B cell (primary cell): ENCODE results near the gene PC. TPM values are rescaled to one million over a fixed set of nuclear protein-coding genes. Genes with fewer than 3 reads are reported as not detected.

Experiments
- ATAC-seq: fragments of 200-7000 bp; cut with Tn5 transposase; one replicate; pipeline ENCODE4 v1.10.0; 2021; ENCODE audit warnings: low read depth, mild to moderate bottlenecking, moderate number of reproducible peaks, moderate library complexity
- CTCF ChIA-PET: fragments of 350-600 bp; sonication (Branson Sonifier 250); formaldehyde crosslinking; loops from one replicate; lab custom pipeline; 2021; ENCODE audit warnings: antibody characterized with exemption, inconsistent platforms; lab: Charles Lee
- POLR2A ChIA-PET: fragments of 350-600 bp; sonication (Branson Sonifier 250); formaldehyde crosslinking; loops from one replicate; lab custom pipeline; 2021; ENCODE audit warnings: antibody characterized with exemption; lab: Charles Lee
- DNase-seq: peaks from one replicate; pipeline ENCODE4 v3.0.0; 2013
- H2AFZ ChIP-seq: 2 replicates; pipeline ENCODE4 v1.6.1; 2012; ENCODE audit warnings: mild to moderate bottlenecking, low read depth, low read length; ENCODE audit not compliant: insufficient read depth, poor library complexity, severe bottlenecking
- H3K27ac ChIP-seq, 2 donors: 1 replicate in 1 of 2; 2 replicates in 1 of 2; pipeline ENCODE4 v1.5.1; 2012 to 2013; ENCODE audit warnings: low read length in 2 of 2, mild to moderate bottlenecking in 2 of 2, moderate library complexity in 1 of 2
- H3K27me3 ChIP-seq, 4 experiments: fragments of 200-600 bp in 1 of 4; sonication (generic) in 1 of 4; replicated peaks in 1 of 4; 1 replicate in 2 of 4; 2 replicates in 2 of 4; pipeline versions ENCODE4 v1.6.1 to v1.7.0; 2013 to 2016; ENCODE audit warnings: low read length in 3 of 4, mild to moderate bottlenecking in 2 of 4, mixed read lengths in 1 of 4, moderate library complexity in 1 of 4; ENCODE audit not compliant: insufficient read depth in 4 of 4, control insufficient read depth in 3 of 4; ENCODE audit errors: control extremely low read depth in 1 of 4
- H3K36me3 ChIP-seq, 2 experiments: replicated peaks in 1 of 2; 1 replicate in 1 of 2; 2 replicates in 1 of 2; pipeline versions ENCODE4 v1.6.1 to v1.7.1; 2013; ENCODE audit warnings: low read length in 1 of 2; ENCODE audit not compliant: insufficient read depth in 2 of 2, control insufficient read depth in 1 of 2; ENCODE audit errors: control extremely low read depth in 1 of 2, extremely low read depth in 1 of 2
- H3K4me1 ChIP-seq, 2 donors: fragments of 200-600 bp in 1 of 2; sonication (generic) in 1 of 2; 1 replicate in 1 of 2; 2 replicates in 1 of 2; pipeline versions ENCODE4 v1.5.1 to v1.6.1; 2013 to 2017; ENCODE audit warnings: low read length in 2 of 2; ENCODE audit not compliant: control insufficient read depth in 2 of 2, insufficient read depth in 2 of 2
- H3K4me2 ChIP-seq: replicated peaks from 2 replicates; pipeline ENCODE3; 2012; ENCODE audit warnings: mild to moderate bottlenecking, low read depth, low read length; ENCODE audit not compliant: poor library complexity, severe bottlenecking
- H3K4me3 ChIP-seq, 5 experiments: fragments of 200-600 bp in 1 of 5; sonication (generic) in 1 of 5; 1 replicate in 3 of 5; 2 replicates in 2 of 5; pipeline versions ENCODE4 v1.5.1 to v1.7.0; 2011 to 2016; ENCODE audit warnings: low read length in 4 of 5, mild to moderate bottlenecking in 4 of 5, low read depth in 2 of 5, control low read depth in 1 of 5, moderate library complexity in 1 of 5; ENCODE audit not compliant: insufficient read depth in 1 of 5; ENCODE audit errors: control extremely low read depth in 1 of 5, extremely low read depth in 1 of 5
- H3K79me2 ChIP-seq: fragments of 200-600 bp; sonication (generic); one replicate; pipeline ENCODE4 v1.6.0; 2016; ENCODE audit warnings: low read length; ENCODE audit not compliant: control insufficient read depth, insufficient read depth
- H3K9ac ChIP-seq: fragments of 200-600 bp; sonication (generic); 2 replicates; pipeline ENCODE4 v1.6.1; 2017; ENCODE audit warnings: mild to moderate bottlenecking, low read length, moderate library complexity
- H3K9me3 ChIP-seq, 3 donors: one replicate each; pipeline versions ENCODE4 v1.6.1 to v1.7.1; 2013; ENCODE audit warnings: low read length in 2 of 3; ENCODE audit not compliant: control insufficient read depth in 2 of 3, insufficient read depth in 1 of 3; ENCODE audit errors: control extremely low read depth in 1 of 3
- H4K20me1 ChIP-seq: 2 replicates; pipeline ENCODE4 v1.6.0; 2012; ENCODE audit warnings: mild to moderate bottlenecking, low read length; ENCODE audit not compliant: insufficient read depth, control insufficient read depth, poor library complexity, severe bottlenecking
- H3K27ac Mint-ChIP-seq: one replicate; pipeline ENCODE4 v1.8.0; 2021; ENCODE audit warnings: mixed read lengths
- H3K27me3 Mint-ChIP-seq: one replicate; pipeline ENCODE4 v1.8.0; 2021; ENCODE audit warnings: mixed read lengths
- H3K4me1 Mint-ChIP-seq: one replicate; pipeline ENCODE4 v1.8.0; 2021; ENCODE audit warnings: mixed read lengths
- H3K4me3 Mint-ChIP-seq: one replicate; pipeline ENCODE4 v1.8.0; 2021; ENCODE audit warnings: mixed read lengths
- H3K9me3 Mint-ChIP-seq: one replicate; pipeline ENCODE4 v1.8.0; 2022; ENCODE audit warnings: mixed read lengths; ENCODE audit not compliant: insufficient read depth
- EZH2 ChIP-seq: IDR thresholded peaks from 2 replicates; pipeline ENCODE4 v1.6.1; 2012; ENCODE audit warnings: borderline replicate concordance, low read depth, mild to moderate bottlenecking, moderate library complexity, low read length; ENCODE audit not compliant: insufficient read depth, poor library complexity, severe bottlenecking
- WGBS: methylation state at CpG from one replicate; pipeline ENCODE4 v1.1.5; 2013; ENCODE audit warnings: missing lambda C conversion rate; ENCODE audit not compliant: insufficient coverage; 5-methylcytosine and 5-hydroxymethylcytosine counted together
- intact Hi-C: fragments of 100-400 bp; cut with micrococcal nuclease; formaldehyde crosslinking; loops from one replicate; pipeline ENCODE4 v1.10.0; 2022
- polyA plus RNA-seq: library from polyadenylated mRNA; depleted of rRNA; stranded (reverse); fragments of >200 nt; gene quantifications from 2 replicates; pipeline ENCODE4 v1.2.3, GENCODE V29; 2012
- total RNA-seq, 2 donors: library from RNA; stranded (reverse); fragments of 120-200 nt in 1 of 2; gene quantifications; 1 replicate in 1 of 2; 2 replicates in 1 of 2; pipeline versions ENCODE4 v1.2.3 to v1.2.4, GENCODE V29; 2013 to 2022
- TF ChIP-seq, protein P1 (sequence below): fragments of 200-600 bp; IDR thresholded peaks from one replicate; pipeline ENCODE4 v1.8.0; 2022; ENCODE audit warnings: antibody characterized with exemption, mild to moderate bottlenecking

The PC gene
- total and polyA plus RNA-seq, 2 donors (not counting 1 experiment from before 2014, with no cell fraction given): 1.5 to 4.4 TPM

- Histone ChIP-seq H3K4me3 (no peak overlapping the region), H4K20me1 (no peaks in the 10 kb centered on the region), H3K27me3 (peaks cover 0 to 7% (median 3%) of the 10 kb centered on the region in 4 experiments), H3K4me2 (no peak overlapping the region), H3K27ac (no peak overlapping the region), H3K9ac (no peak overlapping the region), H3K4me1 (no peaks in the 10 kb centered on the region), H3K79me2 (no peaks in the 10 kb centered on the region), H3K9me3 (peaks cover 0 to 10% (median 2%) of the 10 kb centered on the region in 3 donors), H3K36me3 (no peaks in the 10 kb centered on the region), H2AFZ (no peak overlapping the region)
- ATAC-seq (no peak), DNase-seq (no peak)
- intact Hi-C loops: no loop called here
- WGBS: no CpG with 5 or more reads among the region's 2 CpGs
- CTCF ChIA-PET: no interaction called here
- H3K9me3 Mint-ChIP-seq: no peaks in the 10 kb centered on the region
- H3K27ac Mint-ChIP-seq: no peak overlapping the region
- H3K4me1 Mint-ChIP-seq: no peaks in the 10 kb centered on the region
- H3K4me3 Mint-ChIP-seq: no peak overlapping the region
- TF ChIP-seq EZH2: no peak
- TF ChIP-seq, protein P1, sequence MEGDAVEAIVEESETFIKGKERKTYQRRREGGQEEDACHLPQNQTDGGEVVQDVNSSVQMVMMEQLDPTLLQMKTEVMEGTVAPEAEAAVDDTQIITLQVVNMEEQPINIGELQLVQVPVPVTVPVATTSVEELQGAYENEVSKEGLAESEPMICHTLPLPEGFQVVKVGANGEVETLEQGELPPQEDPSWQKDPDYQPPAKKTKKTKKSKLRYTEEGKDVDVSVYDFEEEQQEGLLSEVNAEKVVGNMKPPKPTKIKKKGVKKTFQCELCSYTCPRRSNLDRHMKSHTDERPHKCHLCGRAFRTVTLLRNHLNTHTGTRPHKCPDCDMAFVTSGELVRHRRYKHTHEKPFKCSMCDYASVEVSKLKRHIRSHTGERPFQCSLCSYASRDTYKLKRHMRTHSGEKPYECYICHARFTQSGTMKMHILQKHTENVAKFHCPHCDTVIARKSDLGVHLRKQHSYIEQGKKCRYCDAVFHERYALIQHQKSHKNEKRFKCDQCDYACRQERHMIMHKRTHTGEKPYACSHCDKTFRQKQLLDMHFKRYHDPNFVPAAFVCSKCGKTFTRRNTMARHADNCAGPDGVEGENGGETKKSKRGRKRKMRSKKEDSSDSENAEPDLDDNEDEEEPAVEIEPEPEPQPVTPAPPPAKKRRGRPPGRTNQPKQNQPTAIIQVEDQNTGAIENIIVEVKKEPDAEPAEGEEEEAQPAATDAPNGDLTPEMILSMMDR: no peak
- POLR2A ChIA-PET: no interaction called here
- peaks cover 25% of the 10 kb centered on the region for H3K27me3 Mint-ChIP-seq
These were observed 13.3 kb upstream of the PC start for GRCh38 chr11:66971488-66971887.

DNA sequence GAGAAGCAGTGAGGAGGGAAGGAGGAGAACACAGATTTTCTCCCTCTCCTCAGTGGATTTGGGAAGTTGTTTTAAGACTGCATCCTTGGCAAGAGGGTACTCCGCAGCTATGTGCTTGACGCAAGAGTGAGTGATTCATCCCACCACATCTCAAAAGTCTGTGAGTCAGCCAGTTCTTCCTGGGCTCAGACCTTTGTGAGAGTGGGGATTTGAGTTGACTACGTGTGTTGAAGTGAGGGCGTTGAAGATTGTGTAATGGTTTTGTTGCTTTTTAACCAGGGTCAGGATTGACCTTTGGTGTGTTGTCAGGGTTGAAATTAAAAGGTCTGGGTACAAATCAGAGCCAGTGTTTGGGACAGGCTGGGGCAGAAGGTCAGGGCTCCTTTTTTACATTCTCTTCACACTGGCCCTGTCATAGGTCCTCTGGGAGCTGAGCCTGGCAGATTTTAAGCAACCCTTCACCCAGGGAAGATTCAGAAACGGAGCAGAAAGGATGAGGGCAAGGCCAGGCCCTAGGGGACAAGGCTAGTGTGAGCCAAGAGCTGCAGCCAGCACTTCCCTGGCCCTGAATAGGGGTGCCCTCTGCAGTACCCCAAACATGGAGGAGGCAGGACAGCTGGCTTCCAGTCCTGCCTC is 12.7 kb upstream of the PC start:
- Histone ChIP-seq H3K9me3 (peaks cover 0 to 6% (median 2%) of the 10 kb centered on the region in 3 donors), H3K36me3 (no peaks in the 10 kb centered on the region), H3K4me3 (no peak overlapping the region), H4K20me1 (no peaks in the 10 kb centered on the region), H2AFZ (no peak overlapping the region), H3K4me2 (no peak overlapping the region), H3K27me3 (peaks cover 0 to 6% (median 2%) of the 10 kb centered on the region in 4 experiments), H3K27ac (no peak overlapping the region), H3K4me1 (no peaks in the 10 kb centered on the region), H3K79me2 (no peaks in the 10 kb centered on the region), H3K9ac (no peak overlapping the region)
- H3K4me3 Mint-ChIP-seq: no peak overlapping the region
- 93% methylated on average over 3 of the region's 5 CpGs for WGBS
- no peaks in the 10 kb centered on the region for H3K4me1 Mint-ChIP-seq
- H3K27me3 Mint-ChIP-seq: peaks cover 31% of the 10 kb centered on the region
- no peak for DNase-seq
- intact Hi-C loops: no loop called here
- no peak overlapping the region for H3K27ac Mint-ChIP-seq
- ATAC-seq: no peak
- ChIA-PET CTCF (no interaction called here), POLR2A (no interaction called here)
- TF ChIP-seq, protein P1: no peak
- no peak for TF ChIP-seq EZH2
- H3K9me3 Mint-ChIP-seq: no peaks in the 10 kb centered on the region
